H1 (cell line): ENCODE results near the gene RPS5. TPM values are rescaled to one million over a fixed set of nuclear protein-coding genes. Genes with fewer than 3 reads are reported as not detected.

Experiments
- BACH1 ChIP-seq: IDR thresholded peaks from 2 replicates; pipeline ENCODE4 v1.6.1; 2012; ENCODE audit warnings: low read length, improper control_type of control experiment
- BRCA1 ChIP-seq: IDR thresholded peaks from 2 replicates; pipeline ENCODE4 v1.6.1; 2012; ENCODE audit warnings: low read depth, low read length, improper control_type of control experiment
- CBX8 ChIP-seq: fragments of 300-800, 300-1000 bp; sonication (generic); IDR thresholded peaks from 2 replicates; pipeline ENCODE4 v1.7.1; 2016; ENCODE audit warnings: low read depth, low read length, borderline replicate concordance
- CTCF ChIP-seq, 3 experiments: IDR thresholded peaks; 1 replicate in 2 of 3; 2 replicates in 1 of 3; pipeline versions ENCODE4 v1.5.1 to v1.6.1; 2011; ENCODE audit warnings: low read length in 3 of 3, mild to moderate bottlenecking in 3 of 3, inconsistent platforms in 2 of 3, low read depth in 1 of 3, moderate library complexity in 1 of 3; ENCODE audit not compliant: insufficient read depth in 1 of 3; ENCODE audit errors: control extremely low read depth in 1 of 3
- EGR1 ChIP-seq: IDR thresholded peaks from 2 replicates; pipeline ENCODE4 v1.6.1; 2011; ENCODE audit warnings: low read depth, low read length, borderline replicate concordance
- EP300 ChIP-seq, 2 experiments: IDR thresholded peaks; 1 replicate in 1 of 2; 2 replicates in 1 of 2; pipeline ENCODE4 v1.6.1; 2011 to 2012; ENCODE audit warnings: low read depth in 2 of 2, low read length in 2 of 2, mild to moderate bottlenecking in 2 of 2, borderline replicate concordance in 1 of 2, inconsistent platforms in 1 of 2, moderate library complexity in 1 of 2
- HDAC2 ChIP-seq, 2 experiments: fragments of 300-600 bp in 1 of 2; sonication (generic) in 1 of 2; IDR thresholded peaks; 2 replicates each; pipeline ENCODE4 v1.6.1; 2011 to 2012; ENCODE audit warnings: low read depth in 2 of 2, low read length in 2 of 2, mild to moderate bottlenecking in 2 of 2, moderate library complexity in 2 of 2, borderline replicate concordance in 1 of 2, inconsistent platforms in 1 of 2
- HDAC6 ChIP-seq: IDR thresholded peaks from one replicate; pipeline ENCODE4 v1.7.1; 2012; ENCODE audit warnings: low read depth, mild to moderate bottlenecking, inconsistent platforms, low read length, moderate library complexity
- KDM1A ChIP-seq: fragments of 200-600, 300-600 bp; sonication (generic); IDR thresholded peaks from 2 replicates; pipeline ENCODE4 v1.7.1; 2016; ENCODE audit warnings: mild to moderate bottlenecking, low read length, borderline replicate concordance
- KDM4A ChIP-seq: IDR thresholded peaks from one replicate; pipeline ENCODE4 v1.7.1; 2012; ENCODE audit warnings: low read depth, mild to moderate bottlenecking, moderate library complexity, low read length, inconsistent platforms; ENCODE audit not compliant: severe bottlenecking
- MAX ChIP-seq: IDR thresholded peaks from 2 replicates; pipeline ENCODE4 v1.6.1; 2012; ENCODE audit warnings: inconsistent platforms
- POU5F1 ChIP-seq: IDR thresholded peaks from 2 replicates; pipeline ENCODE4 v1.6.1; 2011; ENCODE audit warnings: low read depth, mild to moderate bottlenecking, low read length, moderate library complexity
- RBBP5 ChIP-seq: IDR thresholded peaks from 2 replicates; pipeline ENCODE4 v1.7.1; 2012; ENCODE audit warnings: low read depth, mild to moderate bottlenecking, inconsistent platforms, low read length, moderate library complexity, borderline replicate concordance
- RFX5 ChIP-seq: IDR thresholded peaks from 2 replicates; pipeline ENCODE4 v1.6.1; 2011; ENCODE audit warnings: low read depth, low read length, improper control_type of control experiment, borderline replicate concordance
- SIRT6 ChIP-seq: IDR thresholded peaks from one replicate; pipeline ENCODE4 v1.7.1; 2012; ENCODE audit warnings: low read length, inconsistent platforms
- TAF7 ChIP-seq: optimal IDR thresholded peaks from 2 replicates; pipeline ENCODE3; 2011; ENCODE audit warnings: low read depth, mild to moderate bottlenecking, inconsistent platforms, low read length, moderate library complexity, borderline replicate concordance
- TCF12 ChIP-seq: IDR thresholded peaks from 2 replicates; pipeline ENCODE4 v1.6.1; 2011; ENCODE audit warnings: low read depth, mild to moderate bottlenecking, low read length
- YY1 ChIP-seq: IDR thresholded peaks from 2 replicates; pipeline ENCODE4 v1.6.1; 2011; ENCODE audit warnings: low read depth, mild to moderate bottlenecking, low read length
- ZNF274 ChIP-seq: IDR thresholded peaks from 2 replicates; pipeline ENCODE4 v1.7.0; 2012; ENCODE audit warnings: low read length, borderline replicate concordance; ENCODE audit errors: extremely low read depth
- polyA plus RNA-seq, 7 experiments: library from polyadenylated mRNA; depleted of rRNA in 3 of 7; stranded (reverse) in 5 of 7; unstranded in 2 of 7; fragments of >200 nt in 5 of 7; fragments of 200-250 nt in 2 of 7; gene quantifications; 1 replicate in 5 of 7; 2 replicates in 1 of 7; 4 replicates in 1 of 7; pipeline versions ENCODE4 v1.2.1 to v1.2.3, GENCODE V29; 2011 to 2013; ENCODE audit warnings: missing spikeins in 2 of 7, mixed read lengths in 2 of 7
- total RNA-seq: library from RNA; stranded (reverse); fragmentation: NEBNext Ultra II Directional; extraction: Animal tissue kit (Norgen Biotek cat#: 25700); gene quantifications from 2 replicates; pipeline ENCODE4 v1.2.1, GENCODE V29; 2021
- TF ChIP-seq, protein P1 (sequence below): IDR thresholded peaks from 2 replicates; pipeline ENCODE4 v1.6.1; 2012; ENCODE audit warnings: inconsistent platforms

RPS5 gene
- total and polyA plus RNA-seq, 2 of the 8 experiments (the other 6 are each of a cell fraction or from before 2014, with no cell fraction given), result 1,557 to 5,731 TPM

- no peak for TF ChIP-seq HDAC2 (IDR thresholded peaks at IDR 0.05; ENCODE audit: borderline replicate concordance in 1 of 2, low read depth in 2 of 2, low read length in 2 of 2)
- TF ChIP-seq, protein P1, sequence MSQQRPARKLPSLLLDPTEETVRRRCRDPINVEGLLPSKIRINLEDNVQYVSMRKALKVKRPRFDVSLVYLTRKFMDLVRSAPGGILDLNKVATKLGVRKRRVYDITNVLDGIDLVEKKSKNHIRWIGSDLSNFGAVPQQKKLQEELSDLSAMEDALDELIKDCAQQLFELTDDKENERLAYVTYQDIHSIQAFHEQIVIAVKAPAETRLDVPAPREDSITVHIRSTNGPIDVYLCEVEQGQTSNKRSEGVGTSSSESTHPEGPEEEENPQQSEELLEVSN, result peak; percentile 69; the same call in 1 of the 2 replicates
- TF ChIP-seq EP300 (IDR thresholded peaks at IDR 0.05; ENCODE audit: borderline replicate concordance in 1 of 2, low read depth in 2 of 2, low read length in 2 of 2), result no peak
- no peak for TF ChIP-seq CTCF (IDR thresholded peaks at IDR 0.05; ENCODE audit: control extremely low read depth in 1 of 3, insufficient read depth in 1 of 3, low read depth in 1 of 3, low read length in 3 of 3)
- no peak for TF ChIP-seq HDAC6
- TF ChIP-seq TAF7, result no peak
- TF ChIP-seq CBX8, result no peak
- TF ChIP-seq RFX5, result no peak
- TF ChIP-seq ZNF274, result no peak
- TF ChIP-seq MAX, result peak; percentile 50
- TF ChIP-seq KDM4A, result peak; percentile 97
- no peak for TF ChIP-seq RBBP5
- TF ChIP-seq BACH1, result no peak
- TF ChIP-seq SIRT6, result no peak
- no peak for TF ChIP-seq TCF12
- no peak for TF ChIP-seq POU5F1
- no peak for TF ChIP-seq YY1
- no peak for TF ChIP-seq KDM1A
- no peak for TF ChIP-seq EGR1
- no peak for TF ChIP-seq BRCA1
Measured at GRCh38 chr19:58346961-58347929, 39.8 kb upstream of the RPS5 start (continued).
